WTC11 (cell line): ENCODE measurements around the gene COL9A1. TPM values are rescaled to one million over a fixed set of nuclear protein-coding genes. Genes with fewer than 3 reads are reported as not detected.

Experiments
- ATAC-seq: fragments of 200-7000 bp; cut with Tn5 transposase; 2 replicates; pipeline ENCODE4 v1.10.0; 2021; ENCODE audit warnings: mild to moderate bottlenecking, moderate library complexity
- CTCF ChIA-PET: fragments of 300-600 bp; sonication (Branson Sonifier 250); formaldehyde crosslinking; loops from one replicate; lab custom pipeline; 2021; ENCODE audit warnings: antibody characterized with exemption; lab: Charles Lee
- POLR2A ChIA-PET: fragments of 350-600 bp; sonication (Branson Sonifier 250); formaldehyde crosslinking; loops from one replicate; lab custom pipeline; 2021; ENCODE audit warnings: antibody characterized with exemption; lab: Charles Lee
- DNase-seq: peaks from one replicate; pipeline ENCODE4 v3.0.0; 2021; ENCODE audit warnings: low spot score
- H3K27ac Mint-ChIP-seq: 2 replicates; pipeline ENCODE4 v1.8.0; 2021; ENCODE audit warnings: mixed read lengths
- H3K27me3 Mint-ChIP-seq: 2 replicates; pipeline ENCODE4 v1.8.0; 2021; ENCODE audit warnings: low read depth, mild to moderate bottlenecking, moderate library complexity, mixed read lengths
- H3K36me3 Mint-ChIP-seq: 2 replicates; pipeline ENCODE4 v1.8.0; 2021; ENCODE audit warnings: mixed read lengths
- H3K4me1 Mint-ChIP-seq: 2 replicates; pipeline ENCODE4 v1.8.0; 2022; ENCODE audit warnings: mixed read lengths
- H3K4me3 Mint-ChIP-seq: 2 replicates; pipeline ENCODE4 v1.8.0; 2021; ENCODE audit warnings: mild to moderate bottlenecking, moderate library complexity, mixed read lengths
- H3K9me3 Mint-ChIP-seq: 2 replicates; pipeline ENCODE4 v1.8.0; 2021; ENCODE audit warnings: mixed read lengths
- CREM ChIP-seq: sonication (generic); formaldehyde crosslinking; IDR thresholded peaks from 2 replicates; pipeline ENCODE4 v1.8.1; 2022; ENCODE audit warnings: mild to moderate bottlenecking, missing genetic modification reagents, moderate library complexity
- E2F1 ChIP-seq: sonication (generic); formaldehyde crosslinking; IDR thresholded peaks from 2 replicates; pipeline ENCODE4 v1.8.0; 2022; ENCODE audit warnings: mild to moderate bottlenecking, missing genetic modification reagents
- EMX1 ChIP-seq: fragments of 250-450 bp; sonication (Bioruptor Pico); IDR thresholded peaks from 2 replicates; pipeline ENCODE4 v1.8.0; 2021; ENCODE audit warnings: mild to moderate bottlenecking
- ERG ChIP-seq: fragments of 250-450 bp; sonication (Bioruptor Pico); IDR thresholded peaks from 2 replicates; pipeline ENCODE4 v1.8.0; 2021; ENCODE audit warnings: mild to moderate bottlenecking
- FOXK1 ChIP-seq: sonication (generic); formaldehyde crosslinking; IDR thresholded peaks from 2 replicates; pipeline ENCODE4 v1.8.0; 2022; ENCODE audit warnings: mild to moderate bottlenecking, moderate library complexity, missing genetic modification reagents
- GRHL2 ChIP-seq: fragments of 250-450 bp; sonication (Bioruptor Pico); IDR thresholded peaks from 2 replicates; pipeline ENCODE4 v1.8.0; 2022; ENCODE audit warnings: mild to moderate bottlenecking, moderate library complexity; ENCODE audit not compliant: insufficient replicate concordance, severe bottlenecking
- MXD4 ChIP-seq: fragments of 250-450 bp; sonication (Bioruptor Pico); IDR thresholded peaks from 2 replicates; pipeline ENCODE4 v1.8.0; 2021; ENCODE audit warnings: mild to moderate bottlenecking, moderate library complexity, borderline replicate concordance
- MYBL2 ChIP-seq: sonication (generic); formaldehyde crosslinking; IDR thresholded peaks from 2 replicates; pipeline ENCODE4 v1.8.1; 2023; ENCODE audit warnings: mild to moderate bottlenecking, moderate library complexity, missing genetic modification reagents
- NFE2L1 ChIP-seq: sonication (generic); formaldehyde crosslinking; IDR thresholded peaks from 2 replicates; pipeline ENCODE4 v1.8.1; 2023; ENCODE audit warnings: missing genetic modification reagents
- NFYB ChIP-seq: sonication (generic); formaldehyde crosslinking; conservative IDR thresholded peaks from 2 replicates; pipeline ENCODE4 v1.8.0; 2022; ENCODE audit warnings: low read depth, missing genetic modification reagents
- NR3C1 ChIP-seq: sonication (generic); formaldehyde crosslinking; conservative IDR thresholded peaks from 2 replicates; pipeline ENCODE4 v1.8.1; 2023; ENCODE audit warnings: low read depth, mild to moderate bottlenecking, missing genetic modification reagents
- RELA ChIP-seq: sonication (generic); formaldehyde crosslinking; IDR thresholded peaks from 2 replicates; pipeline ENCODE4 v1.8.1; 2022; ENCODE audit warnings: missing genetic modification reagents, mild to moderate bottlenecking, borderline replicate concordance
- RORB ChIP-seq: fragments of 250-450 bp; sonication (Bioruptor Pico); IDR thresholded peaks from 2 replicates; pipeline ENCODE4 v1.9.0; 2021; ENCODE audit warnings: mild to moderate bottlenecking
- SMAD4 ChIP-seq: sonication (generic); formaldehyde crosslinking; IDR thresholded peaks from 2 replicates; pipeline ENCODE4 v1.8.0; 2022; ENCODE audit warnings: mild to moderate bottlenecking, missing genetic modification reagents
- TCF7 ChIP-seq: sonication (generic); formaldehyde crosslinking; IDR thresholded peaks from 2 replicates; pipeline ENCODE4 v1.8.0; 2022; ENCODE audit warnings: mild to moderate bottlenecking, low read depth, missing genetic modification reagents, moderate library complexity
- TEAD4 ChIP-seq: sonication (generic); formaldehyde crosslinking; IDR thresholded peaks from 2 replicates; pipeline ENCODE4 v1.8.0; 2022; ENCODE audit warnings: mild to moderate bottlenecking, missing genetic modification reagents
- USF2 ChIP-seq: sonication (generic); formaldehyde crosslinking; IDR thresholded peaks from 2 replicates; pipeline ENCODE4 v1.8.1; 2023; ENCODE audit warnings: mild to moderate bottlenecking, missing genetic modification reagents, moderate library complexity
- ZNF138 ChIP-seq: sonication (generic); formaldehyde crosslinking; conservative IDR thresholded peaks from 2 replicates; pipeline ENCODE4 v1.8.1; 2022; ENCODE audit warnings: mild to moderate bottlenecking, moderate library complexity, missing genetic modification reagents
- ZNF416 ChIP-seq: fragments of 250-450 bp; sonication (Bioruptor Pico); IDR thresholded peaks from 2 replicates; pipeline ENCODE4 v1.9.0; 2021; ENCODE audit warnings: mild to moderate bottlenecking, inconsistent platforms
- ZSCAN18 ChIP-seq: fragments of 250-450 bp; sonication (Bioruptor Pico); IDR thresholded peaks from 2 replicates; pipeline ENCODE4 v2.1.2; 2022; ENCODE audit warnings: mild to moderate bottlenecking, moderate library complexity
- total RNA-seq: library from RNA; stranded (reverse); gene quantifications from 3 replicates; pipeline ENCODE4 v1.2.3, GENCODE V29; 2021

COL9A1 gene
- total RNA-seq, 1 experiment from 2014 or later: 9.0 TPM

- CTCF ChIA-PET: no interaction called here
- H3K9me3 Mint-ChIP-seq: peaks cover 42% of the 10 kb centered on the region
- no peak for TF ChIP-seq ZNF416 (CRISPR knock-in tag)
- no peak for TF ChIP-seq TCF7 (CRISPR knock-in tag)
- TF ChIP-seq NFE2L1 (CRISPR knock-in tag): no peak
- no peak for TF ChIP-seq TEAD4 (CRISPR knock-in tag)
- TF ChIP-seq MYBL2 (CRISPR knock-in tag): no peak
- no peak for TF ChIP-seq USF2 (CRISPR knock-in tag)
- TF ChIP-seq ZSCAN18: no peak
- no peak for TF ChIP-seq MXD4 (CRISPR knock-in tag)
- no peak for TF ChIP-seq ERG (CRISPR knock-in tag)
- no peak for TF ChIP-seq NFYB (CRISPR knock-in tag)
- TF ChIP-seq RORB: no peak
- TF ChIP-seq RELA (CRISPR knock-in tag): no peak
- TF ChIP-seq NR3C1 (CRISPR knock-in tag): no peak
- no peak for TF ChIP-seq GRHL2 (CRISPR knock-in tag)
- TF ChIP-seq E2F1: no peak
- TF ChIP-seq FOXK1 (CRISPR knock-in tag): no peak
- no peak for TF ChIP-seq EMX1 (CRISPR knock-in tag)
- no peak for TF ChIP-seq ZNF138 (CRISPR knock-in tag)
- no peak for TF ChIP-seq SMAD4 (CRISPR knock-in tag)
- H3K4me3 Mint-ChIP-seq: no peak overlapping the region
- 0 out of 2 replicates have a peak, but pooled peaks cover 3% of the 10 kb centered on the region for H3K4me1 Mint-ChIP-seq
- DNase-seq: no peak
- no peak for ATAC-seq
- H3K27me3 Mint-ChIP-seq: peaks cover 5% of the 10 kb centered on the region
- no peaks in the 10 kb centered on the region for H3K36me3 Mint-ChIP-seq
- POLR2A ChIA-PET: no interaction called here
- H3K27ac Mint-ChIP-seq: no peak overlapping the region
Observed at GRCh38 chr6:70337743-70338105, 34.8 kb upstream of the COL9A1 start.

- Mint-ChIP-seq H3K4me1 (0 out of 2 replicates have a peak, but pooled peaks cover 3% of the 10 kb centered on the region), H3K4me3 (no peak overlapping the region), H3K27ac (no peak overlapping the region; the same call in 1 of the 2 replicates), H3K27me3 (peaks cover 5% of the 10 kb centered on the region), H3K36me3 (no peaks in the 10 kb centered on the region), H3K9me3 (peaks cover 47% of the 10 kb centered on the region)
- no peak for TF ChIP-seq CREM
- ATAC-seq (no peak), DNase-seq (no peak)
- ChIA-PET CTCF (interaction anchor here (0.8 to 1.7 kb wide), 2 partner anchors 27 to 33 kb away, joined by 3 to 8 read pairs; no protein-coding TSS in a partner anchor), POLR2A (no interaction called here)
Observed at GRCh38 chr6:70336996-70337742, 34.3 kb upstream of the COL9A1 start.
